Spleen (tissue), 11 donors: ENCODE data around the gene CLK1. TPM values are rescaled to one million over a fixed set of nuclear protein-coding genes. Genes with fewer than 3 reads are reported as not detected.
"Not testable (repeated sequence)": the region's sequence is repeated elsewhere in the genome, so short reads cannot be mapped to it uniquely, and the experiment has no call there.

Source experiments
- DNase-seq: peaks from one replicate; pipeline ENCODE4 v3.0.0-alpha.2; 2020
- H3K27ac ChIP-seq, 8 donors: fragments of 200-600 bp; sonication (generic) in 7 of 8; 1 replicate in 4 of 8; 2 replicates in 4 of 8; pipeline versions ENCODE4 v1.5.0 to v1.8.0; 2016 to 2021; ENCODE audit warnings: inconsistent platforms in 4 of 8, mild to moderate bottlenecking in 4 of 8, moderate library complexity in 1 of 8
- H3K27me3 ChIP-seq, 7 donors: fragments of 200-600 bp; sonication (generic) in 6 of 7; replicated peaks in 1 of 7; 1 replicate in 4 of 7; 2 replicates in 3 of 7; pipeline versions ENCODE4 v1.5.0 to v1.8.0; 2016 to 2021; ENCODE audit warnings: inconsistent platforms in 3 of 7, mild to moderate bottlenecking in 1 of 7
- H3K36me3 ChIP-seq, 6 donors: fragments of 200-600 bp; sonication (generic) in 5 of 6; 1 replicate in 4 of 6; 2 replicates in 2 of 6; pipeline versions ENCODE4 v1.5.0 to v1.8.0; 2016 to 2021; ENCODE audit warnings: inconsistent platforms in 2 of 6
- H3K4me1 ChIP-seq, 6 donors: fragments of 200-600 bp; sonication (generic) in 5 of 6; 1 replicate in 3 of 6; 2 replicates in 3 of 6; pipeline versions ENCODE4 v1.5.0 to v1.8.0; 2016 to 2021; ENCODE audit warnings: inconsistent platforms in 3 of 6
- H3K4me3 ChIP-seq, 8 donors: fragments of 200-600 bp; sonication (generic) in 7 of 8; 1 replicate in 4 of 8; 2 replicates in 4 of 8; pipeline versions ENCODE4 v1.5.0 to v1.8.0; 2016 to 2021; ENCODE audit warnings: inconsistent platforms in 4 of 8, mild to moderate bottlenecking in 4 of 8, moderate library complexity in 2 of 8
- H3K9me3 ChIP-seq, 8 donors: fragments of 200-600 bp; sonication (generic) in 7 of 8; 1 replicate in 4 of 8; 2 replicates in 4 of 8; pipeline versions ENCODE4 v1.5.0 to v1.8.0; 2016 to 2021; ENCODE audit warnings: inconsistent platforms in 4 of 8
- CTCF ChIP-seq, 11 experiments: fragments of 200-600 bp in 7 of 11; fragments of 450-650 bp in 4 of 11; sonication (generic) in 4 of 11; IDR thresholded peaks in 8 of 11; conservative IDR thresholded peaks in 3 of 11; 1 replicate in 7 of 11; 2 replicates in 4 of 11; pipeline versions ENCODE4 v1.4.0 to v1.8.0; 2016 to 2021; ENCODE audit warnings: antibody characterized with exemption in 11 of 11, inconsistent platforms in 4 of 11, mild to moderate bottlenecking in 1 of 11
- POLR2A ChIP-seq, 3 donors: fragments of 450-650 bp; IDR thresholded peaks; one replicate each; pipeline ENCODE4 v1.5.1; 2017; ENCODE audit warnings: antibody characterized with exemption in 3 of 3, mild to moderate bottlenecking in 1 of 3
- POLR2AphosphoS5 ChIP-seq, 3 donors: sonication (generic); formaldehyde crosslinking; IDR thresholded peaks; one replicate each; pipeline ENCODE4 v1.5.1; 2017; ENCODE audit warnings: antibody characterized with exemption in 3 of 3
- WGBS, 5 donors: extraction: QIAGEN DNeasy Blood & Tissue Kit in 3 of 5; methylation state at CpG; one replicate each; pipeline versions ENCODE4 v1.1.5 to v1.1.7; 2013 to 2018; 5-methylcytosine and 5-hydroxymethylcytosine counted together
- intact Hi-C: fragments of 100-400 bp; cut with DNase I; formaldehyde crosslinking; loops from one replicate; pipeline ENCODE4 v1.15.0; 2023; ENCODE audit warnings: low total_unique reads
- polyA plus RNA-seq, 3 donors: library from polyadenylated mRNA; stranded (reverse); fragments of 200-250 nt; gene quantifications; one replicate each; pipeline ENCODE4 v1.2.1, GENCODE V29; 2013
- total RNA-seq, 7 donors: library from RNA; depleted of rRNA in 3 of 7; stranded (reverse); fragments of >200 nt in 3 of 7; fragmentation: NEBNext Ultra II Directional in 4 of 7; extraction: Animal tissue kit (Norgen Biotek cat#: 25700) in 4 of 7; gene quantifications; one replicate each; pipeline versions ENCODE4 v1.1.0 to v1.2.1, GENCODE V29; 2016 to 2021
- donor health status: healthy with polysubstance abuse.
- donor health status: DM: no; HTN: no; CAD: no; lungs with moderate emphysema.
- donor health status: DM: no; HTN: no; CAD: no.
- donor health status: Bipolar disorder and iron deficiency.
- donor health status: healthy.
- donor health status: DM: no; HTN: no; CAD: no.
- donor health status: DM: yes; HTN: yes; CAD: no.

The CLK1 gene
- total and polyA plus RNA-seq, 10 donors: 161 to 737 (median 217) TPM

GRCh38 chr2:200828104-200828503 is 36.4 kb downstream of the CLK1 start:
- no peak overlapping the region for H3K4me3 ChIP-seq
- DNase-seq: no peak
- peaks cover 0 to 6% (median 0%) of the 10 kb centered on the region in 6 donors for H3K4me1 ChIP-seq
- no peak overlapping the region for H3K27ac ChIP-seq
- TF ChIP-seq POLR2A (IDR thresholded peaks at IDR 0.05) (no peak), POLR2AphosphoS5 (IDR thresholded peaks at IDR 0.05) (no peak), CTCF (IDR thresholded peaks at IDR 0.05 in 8 of 11, conservative IDR thresholded peaks at IDR 0.05 in 3 of 11) (no peak)
- H3K36me3 ChIP-seq: peaks cover 0 to 23% (median 6%) of the 10 kb centered on the region in 6 donors
- H3K27me3 ChIP-seq: no peaks in the 10 kb centered on the region
- intact Hi-C loops: no loop called here
- 80 to 95% (median 87%) methylated on average over 2 of the region's 2 CpGs for WGBS, 5 donors
- no peaks in the 10 kb centered on the region for H3K9me3 ChIP-seq

- TF ChIP-seq POLR2A (IDR thresholded peaks at IDR 0.05) (no peak), CTCF (IDR thresholded peaks at IDR 0.05 in 8 of 11, conservative IDR thresholded peaks at IDR 0.05 in 3 of 11) (no peak), POLR2AphosphoS5 (IDR thresholded peaks at IDR 0.05) (no peak)
- Histone ChIP-seq H3K4me1 (peaks cover 0 to 17% (median 0%) of the 10 kb centered on the region in 6 donors), H3K36me3 (peaks cover 7 to 77% (median 59%) of the 10 kb centered on the region in 6 donors), H3K27me3 (no peaks in the 10 kb centered on the region), H3K27ac (no peak overlapping the region), H3K4me3 (no peak overlapping the region), H3K9me3 (no peaks in the 10 kb centered on the region)
- intact Hi-C loops: no loop called here
- no peak for DNase-seq
- 88 to 94% (median 92%) methylated on average over 6 of the region's 6 CpGs for WGBS, 5 donors
Measured at GRCh38 chr2:200821686-200822245, 42.7 kb downstream of the CLK1 start.

- Histone ChIP-seq H3K4me1 (peaks cover 0 to 25% (median 0%) of the 10 kb centered on the region in 6 donors), H3K27ac (no peak overlapping the region), H3K9me3 (no peaks in the 10 kb centered on the region), H3K4me3 (no peak overlapping the region), H3K27me3 (no peaks in the 10 kb centered on the region), H3K36me3 (peaks cover 7 to 88% (median 69%) of the 10 kb centered on the region in 6 donors)
- intact Hi-C loops: no loop called here
- DNase-seq: no peak
- 96 to 98% (median 97%) methylated on average over 5 of the region's 5 CpGs for WGBS, 5 donors
- TF ChIP-seq POLR2AphosphoS5 (IDR thresholded peaks at IDR 0.05) (no peak), CTCF (IDR thresholded peaks at IDR 0.05 in 8 of 11, conservative IDR thresholded peaks at IDR 0.05 in 3 of 11) (no peak), POLR2A (IDR thresholded peaks at IDR 0.05) (no peak)
Measured at GRCh38 chr2:200820573-200821234, 43.8 kb downstream of the CLK1 start.

- Histone ChIP-seq H3K4me1 (peaks cover 8 to 40% (median 17%) of the 10 kb centered on the region in 6 donors), H3K36me3 (peaks cover 7 to 91% (median 82%) of the 10 kb centered on the region in 6 donors)
- H3K9me3 ChIP-seq, H3K4me3 ChIP-seq, H3K27me3 ChIP-seq, DNase-seq, intact Hi-C loops, H3K27ac ChIP-seq: not testable (repeated sequence)
- 85 to 95% (median 88%) methylated on average over 3 of the region's 3 CpGs for WGBS, 5 donors
Measured at GRCh38 chr2:200818732-200819131, 45.7 kb downstream of the CLK1 start.
